NT2/D1 (cell line): ENCODE results near the gene WNT4.
"Not testable (repeated sequence)": the region's sequence is repeated elsewhere in the genome, so short reads cannot be mapped to it uniquely, and the experiment has no call there.

Experiments used
- DNase-seq: peaks from one replicate; pipeline ENCODE4 v3.0.0-alpha.2; 2011; ENCODE audit warnings: low read depth, low spot score
- H3K27me3 ChIP-seq: 2 replicates; pipeline ENCODE4 v1.6.0; 2011; ENCODE audit warnings: mild to moderate bottlenecking; ENCODE audit not compliant: insufficient read length, insufficient read depth
- H3K36me3 ChIP-seq: 2 replicates; pipeline ENCODE4 v1.6.1; 2011; ENCODE audit warnings: mild to moderate bottlenecking, low read length, mixed read lengths; ENCODE audit not compliant: insufficient read depth, insufficient read length
- H3K4me1 ChIP-seq: 2 replicates; pipeline ENCODE4 v1.5.1; 2011; ENCODE audit not compliant: insufficient read depth, insufficient read length
- H3K4me3 ChIP-seq: 2 replicates; pipeline ENCODE4 v1.5.1; 2011; ENCODE audit warnings: low read depth; ENCODE audit not compliant: insufficient read length
- H3K9ac ChIP-seq: 2 replicates; pipeline ENCODE4 v1.6.0; 2011; ENCODE audit warnings: low read depth; ENCODE audit not compliant: insufficient read length
- H3K9me3 ChIP-seq: 2 replicates; pipeline ENCODE4 v1.5.1; 2011; ENCODE audit warnings: mild to moderate bottlenecking, low read length; ENCODE audit not compliant: insufficient read depth
- SUZ12 ChIP-seq: IDR thresholded peaks from 2 replicates; pipeline ENCODE4 v1.6.1; 2011; ENCODE audit not compliant: insufficient read length, insufficient read depth; ENCODE audit errors: extremely low read depth
- YY1 ChIP-seq: IDR thresholded peaks from 2 replicates; pipeline ENCODE4 v1.6.1; 2011; ENCODE audit not compliant: insufficient read length, insufficient read depth
- ZNF274 ChIP-seq: IDR thresholded peaks from 2 replicates; pipeline ENCODE4 v1.6.1; 2011; ENCODE audit warnings: mild to moderate bottlenecking, low read depth, low read length

Gene WNT4

DNA sequence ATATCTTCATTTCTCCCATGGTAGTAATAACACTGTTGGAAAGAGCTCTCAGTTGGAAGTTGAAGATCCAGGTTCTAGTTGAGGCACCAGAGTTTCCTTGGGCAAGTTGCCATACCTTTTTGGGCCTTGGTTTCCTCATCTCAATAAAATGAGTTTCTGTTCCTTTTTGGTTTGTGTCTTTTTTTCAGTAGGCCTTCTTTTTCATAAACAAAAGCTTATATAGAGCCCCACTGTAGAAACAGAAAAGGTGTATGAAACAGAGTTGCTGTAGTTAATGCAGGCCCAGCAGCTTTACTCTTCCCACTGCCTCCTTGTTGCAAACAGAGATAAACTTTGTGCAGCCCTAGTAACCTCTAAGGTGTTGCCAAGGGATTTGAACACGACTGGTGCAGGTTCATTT is 41.7 kb downstream of the WNT4 start:
- Histone ChIP-seq H3K36me3 (peaks cover 60% of the 10 kb centered on the region), H3K9me3 (no peaks in the 10 kb centered on the region), H3K4me1 (no peaks in the 10 kb centered on the region), H3K4me3 (no peak overlapping the region), H3K27me3 (no peaks in the 10 kb centered on the region), H3K9ac (no peak overlapping the region)
- TF ChIP-seq ZNF274 = no peak
- no peak for TF ChIP-seq SUZ12
- no peak for TF ChIP-seq YY1
- DNase-seq = no peak

DNA sequence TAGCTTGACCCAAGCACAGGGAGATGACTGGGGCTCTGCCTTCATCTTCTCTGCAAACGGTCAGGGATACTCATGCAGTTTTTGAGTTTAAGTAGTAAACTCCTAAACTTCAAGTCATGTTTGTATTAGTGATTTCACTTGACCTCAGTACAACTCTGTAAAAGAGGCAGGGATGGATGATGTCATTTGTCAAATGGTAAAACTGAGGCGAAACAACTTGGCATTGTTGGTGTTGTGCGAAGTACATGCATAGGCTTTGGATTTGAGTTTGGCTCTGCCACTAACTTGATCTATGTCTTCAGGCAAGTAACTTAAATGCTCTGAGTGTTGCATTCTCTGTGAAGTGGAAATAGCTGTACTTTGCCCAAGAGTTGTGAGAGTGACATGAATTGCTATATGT is 42.7 kb downstream of the WNT4 start:
- no peak for DNase-seq
- Histone ChIP-seq H3K4me3 (no peak overlapping the region), H3K27me3 (no peaks in the 10 kb centered on the region), H3K36me3 (peaks cover 57% of the 10 kb centered on the region), H3K9ac (no peak overlapping the region), H3K4me1 (no peaks in the 10 kb centered on the region), H3K9me3 (no peaks in the 10 kb centered on the region)
- TF ChIP-seq ZNF274 (no peak), SUZ12 (no peak)

GRCh38 chr1:22098752-22099151 is 44.1 kb downstream of the WNT4 start:
- Histone ChIP-seq H3K27me3 (no peaks in the 10 kb centered on the region), H3K9ac (no peak overlapping the region), H3K4me3 (no peak overlapping the region), H3K36me3 (peaks cover 57% of the 10 kb centered on the region), H3K9me3 (no peaks in the 10 kb centered on the region), H3K4me1 (no peaks in the 10 kb centered on the region)
- DNase-seq = no peak
- no peak for TF ChIP-seq SUZ12
- no peak for TF ChIP-seq ZNF274
- TF ChIP-seq YY1 = no peak

DNA sequence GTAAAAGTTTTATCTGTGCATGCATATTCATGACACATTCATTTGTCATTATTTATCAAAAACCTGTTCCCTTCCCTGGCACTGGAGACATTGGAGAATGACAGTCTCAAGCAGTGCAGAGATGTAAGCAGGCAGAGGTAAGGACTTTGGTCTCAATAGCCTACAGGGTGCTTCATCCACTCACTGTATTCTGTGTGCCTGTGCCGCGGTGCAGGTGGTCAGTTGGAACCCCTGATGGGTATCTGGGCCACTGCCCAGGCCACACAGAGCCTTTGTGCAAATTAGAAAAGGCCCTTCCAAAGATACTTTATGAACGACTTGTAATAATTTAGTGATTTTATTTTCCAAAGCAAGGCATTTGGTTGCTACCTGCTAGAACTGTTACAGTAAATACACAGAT is 46.4 kb downstream of the WNT4 start:
- Histone ChIP-seq H3K36me3 (peaks cover 59% of the 10 kb centered on the region), H3K9ac (no peak overlapping the region)

DNA sequence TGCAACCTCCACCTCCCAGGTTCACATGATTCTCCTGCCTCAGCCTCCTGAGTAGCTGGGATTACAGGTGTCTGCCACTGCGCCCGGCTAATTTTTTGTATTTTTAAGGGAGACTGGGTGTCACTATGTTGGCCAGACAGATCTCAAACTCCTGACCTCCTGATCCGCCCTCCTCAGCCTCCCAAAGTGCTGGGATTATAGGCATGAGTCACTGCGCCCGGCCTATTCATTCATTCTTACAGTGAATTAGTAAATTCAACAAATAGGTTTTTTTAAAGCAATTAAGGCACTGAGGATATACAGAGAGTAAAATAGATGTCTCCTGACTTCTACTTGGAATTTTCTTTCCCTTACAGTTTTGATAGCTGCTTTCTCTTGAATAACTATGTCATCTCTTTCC is 46.9 kb downstream of the WNT4 start:
- Histone ChIP-seq H3K4me1 (no peaks in the 10 kb centered on the region), H3K9me3 (no peaks in the 10 kb centered on the region), H3K9ac (no peak overlapping the region), H3K36me3 (peaks cover 60% of the 10 kb centered on the region), H3K4me3 (no peak overlapping the region), H3K27me3 (no peaks in the 10 kb centered on the region)
- DNase-seq = no peak
- TF ChIP-seq ZNF274 (no peak), SUZ12 (no peak), YY1 (no peak)

More for the DNA sequence above, 46.4 kb downstream of the WNT4 start:
- Histone ChIP-seq H3K4me3 (no peak overlapping the region), H3K4me1 (no peaks in the 10 kb centered on the region), H3K9me3 (no peaks in the 10 kb centered on the region), H3K27me3 (no peaks in the 10 kb centered on the region)
- no peak for DNase-seq
- TF ChIP-seq ZNF274 = no peak
- TF ChIP-seq SUZ12 = no peak
- no peak for TF ChIP-seq YY1

DNA sequence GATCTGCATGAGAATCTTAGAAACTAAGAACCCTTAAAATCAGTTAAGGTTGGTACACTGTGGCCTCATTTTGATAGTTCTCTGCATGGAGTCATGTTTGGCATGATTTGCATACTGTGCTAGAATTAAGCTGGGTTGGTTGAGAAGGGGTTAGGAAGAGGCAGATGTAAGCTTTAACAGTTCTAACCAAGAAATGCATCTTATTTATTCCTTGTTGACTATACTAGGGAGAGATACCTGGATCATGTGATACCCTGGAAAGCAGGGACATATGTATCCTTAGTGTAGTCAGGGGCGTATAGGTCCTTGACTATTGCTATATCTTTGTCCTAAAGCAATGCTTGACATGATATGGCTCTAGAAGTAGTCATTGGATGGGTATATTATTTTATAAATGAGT is 49.4 kb downstream of the WNT4 start:
- Histone ChIP-seq H3K4me1 (no peaks in the 10 kb centered on the region), H3K4me3 (no peak overlapping the region), H3K27me3 (no peaks in the 10 kb centered on the region), H3K9ac (no peak overlapping the region), H3K36me3 (peaks cover 54% of the 10 kb centered on the region), H3K9me3 (no peaks in the 10 kb centered on the region)
- no peak for DNase-seq
- TF ChIP-seq ZNF274 = no peak
- no peak for TF ChIP-seq SUZ12
- no peak for TF ChIP-seq YY1

DNA sequence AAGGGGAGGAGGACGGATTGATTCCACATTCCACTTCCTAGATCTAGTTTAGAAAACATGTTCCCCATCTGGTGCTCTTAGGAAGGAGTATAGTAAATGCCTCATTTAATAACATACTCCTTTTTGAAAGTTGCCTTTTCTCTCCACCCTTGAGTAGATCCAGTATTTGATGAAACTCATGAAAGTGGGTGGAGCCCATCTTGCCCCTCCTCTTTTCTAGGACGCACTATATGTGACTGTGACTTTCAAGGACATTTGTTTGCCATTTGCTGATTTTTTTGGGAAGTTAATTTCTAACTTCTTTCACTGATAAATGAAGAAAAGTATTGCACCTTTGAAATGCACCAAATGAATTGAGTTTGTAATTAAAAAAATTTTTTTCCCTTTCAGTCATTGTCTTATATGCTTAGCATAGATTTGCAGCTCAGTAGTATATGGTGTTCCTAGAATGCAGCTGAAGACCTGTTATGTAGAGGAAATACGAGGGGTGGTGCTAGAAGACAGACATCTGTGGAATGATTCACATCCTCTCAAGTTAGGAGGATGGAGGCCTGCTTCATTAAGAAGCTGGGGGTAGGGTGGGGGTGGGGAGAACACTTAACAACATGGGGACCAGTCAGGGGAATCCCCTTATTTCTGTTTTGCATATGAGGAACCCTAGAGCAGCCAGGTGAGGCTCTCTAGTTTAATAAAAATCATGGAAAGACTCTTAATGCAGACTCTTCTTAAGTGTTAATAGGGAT is 50.7 kb downstream of the WNT4 start:
- not testable (repeated sequence) for H3K4me1 ChIP-seq, H3K9me3 ChIP-seq, H3K4me3 ChIP-seq, H3K9ac ChIP-seq, DNase-seq, H3K27me3 ChIP-seq
- H3K36me3 ChIP-seq = peaks cover 51% of the 10 kb centered on the region

GRCh38 chr1:22090867-22091266 is 52.0 kb downstream of the WNT4 start:
- no peaks in the 10 kb centered on the region for H3K4me1 ChIP-seq
- H3K9me3 ChIP-seq = no peaks in the 10 kb centered on the region
- TF ChIP-seq ZNF274 (no peak), YY1 (no peak), SUZ12 (no peak)
- no peak for DNase-seq
- H3K36me3 ChIP-seq = peaks cover 51% of the 10 kb centered on the region
- no peak overlapping the region for H3K4me3 ChIP-seq
- no peak overlapping the region for H3K9ac ChIP-seq
- H3K27me3 ChIP-seq = no peaks in the 10 kb centered on the region
